GM18873 (cell line): ENCODE measurements around the gene USH1G.
"Not testable (repeated sequence)": the region's sequence is repeated elsewhere in the genome, so short reads cannot be mapped to it uniquely, and the experiment has no call there.

Experiments used
- ATAC-seq: cut with Tn5 transposase; IDR thresholded peaks from one replicate; pipeline ENCODE4 v1.9.1; 2021; ENCODE audit warnings: mild to moderate bottlenecking, moderate library complexity, moderate number of reproducible peaks; ENCODE audit not compliant: unreplicated experiment, low FRiP score

Gene USH1G

GRCh38 chr17:74935585-74936469 is 12.8 kb upstream of the USH1G start, which contains the start of gene OTOP3:
OTOP3 (plus strand) TSS chr17:74935898; CDS start chr17:74935922, 24 bp downstream.
- ATAC-seq: no peak

- ATAC-seq: no peak
Measured at GRCh38 chr17:74935048-74935447, 12.0 kb upstream of the USH1G start.

GRCh38 chr17:74930535-74931036 is 7.5 kb upstream of the USH1G start:
- no peak for ATAC-seq

GRCh38 chr17:74928786-74929185 is 5.7 kb upstream of the USH1G start:
- ATAC-seq: no peak

GRCh38 chr17:74925242-74925641 is 2.2 kb upstream of the USH1G start:
- no peak for ATAC-seq

GRCh38 chr17:74924250-74924948 is 1.3 kb upstream of the USH1G start, which contains the start of gene OTOP2:
OTOP2 (plus strand) TSS chr17:74924273; CDS start chr17:74924633, 360 bp downstream.
- ATAC-seq: no peak

GRCh38 chr17:74923538-74924249 is 639 bp upstream of the USH1G start:
- ATAC-seq: no peak

GRCh38 chr17:74922172-74922571 is 883 bp downstream of the USH1G start:
- no peak for ATAC-seq

GRCh38 chr17:74921769-74922168 is 1.3 kb downstream of the USH1G start:
- no peak for ATAC-seq

- ATAC-seq: no peak
Measured at GRCh38 chr17:74921026-74921681, 1.9 kb downstream of the USH1G start.

GRCh38 chr17:74920642-74921025 is 2.4 kb downstream of the USH1G start:
- no peak for ATAC-seq

- ATAC-seq: no peak
Measured at GRCh38 chr17:74920306-74920620, 2.8 kb downstream of the USH1G start.

GRCh38 chr17:74919440-74920305 is 3.4 kb downstream of the USH1G start:
- no peak for ATAC-seq

GRCh38 chr17:74918906-74919305 is 4.1 kb downstream of the USH1G start:
- ATAC-seq: no peak

- no peak for ATAC-seq
Measured at GRCh38 chr17:74917430-74917829, 5.6 kb downstream of the USH1G start.

GRCh38 chr17:74916851-74917199 is 6.2 kb downstream of the USH1G start:
- ATAC-seq: no peak

- ATAC-seq: no peak
Measured at GRCh38 chr17:74916136-74916850, 6.8 kb downstream of the USH1G start.

GRCh38 chr17:74911423-74911822 is 11.6 kb downstream of the USH1G start:
- ATAC-seq: not testable (repeated sequence)

GRCh38 chr17:74909097-74909496 is 14.0 kb downstream of the USH1G start:
- not testable (repeated sequence) for ATAC-seq
